GM12878 (cell line): ENCODE data around the gene DYDC1. TPM values are rescaled to one million over a fixed set of nuclear protein-coding genes. Genes with fewer than 3 reads are reported as not detected.

ENCODE experiments used
- ATAC-seq: fragments of 200-7000 bp; cut with Tn5 transposase; 3 replicates; pipeline ENCODE4 v1.9.1; 2020; ENCODE audit warnings: mild to moderate bottlenecking, moderate library complexity
- BruUV-seq: library from RNA; stranded (reverse); fragments of 400-500 nt; replicated peaks from 2 replicates; lab custom pipeline; 2021; lab: Mats Ljungman, UMichigan
- CTCF ChIA-PET: fragments of 300-600 bp; sonication (Branson Sonifier 250); formaldehyde crosslinking; extraction: SDS; loops from one replicate; lab custom pipeline; 2021; ENCODE audit warnings: inconsistent platforms; lab: Yijun Ruan, JAX
- POLR2A ChIA-PET: fragments of 350-600 bp; formaldehyde crosslinking; extraction: SDS; loops from one replicate; lab custom pipeline; 2021; ENCODE audit warnings: inconsistent platforms; lab: Charles Lee
- RAD21 ChIA-PET: fragments of 300-600 bp; sonication (Branson Sonifier 250); formaldehyde crosslinking; loops from one replicate; lab custom pipeline; 2023; ENCODE audit warnings: antibody characterized with exemption; ENCODE audit not compliant: unreplicated experiment; lab: Charles Lee
- SMC1A ChIA-PET: fragments of 300-600 bp; sonication (Branson Sonifier 250); formaldehyde crosslinking; loops from one replicate; lab custom pipeline; 2023; ENCODE audit not compliant: unreplicated experiment, uncharacterized antibody; lab: Charles Lee
- DNase-seq: peaks from one replicate; pipeline ENCODE4 v3.0.0-alpha.2; 2011; ENCODE audit warnings: low read depth, low spot score
- FAIRE-seq: peaks from 3 replicates; lab custom pipeline; 2011; peaks lifted over from hg19 to GRCh38; lab: Jason Lieb, UNC
- H2AFZ ChIP-seq: 2 replicates; pipeline ENCODE4 v1.6.0; 2011; ENCODE audit warnings: low read depth, low read length, control low read depth; ENCODE audit not compliant: control insufficient read depth
- H3K27ac ChIP-seq: 2 replicates; pipeline ENCODE4 v1.5.1; 2011; ENCODE audit warnings: control low read depth; ENCODE audit not compliant: control insufficient read depth, insufficient read depth
- H3K27me3 ChIP-seq, 2 experiments: replicated peaks in 1 of 2; 2 replicates each; pipeline versions ENCODE4 v1.6.0 to v1.6.1; 2011; ENCODE audit warnings: low read length in 1 of 2; ENCODE audit not compliant: control insufficient read depth in 2 of 2, insufficient read depth in 2 of 2
- H3K36me3 ChIP-seq, 2 experiments: 2 replicates each; pipeline ENCODE4 v1.5.1; 2011; ENCODE audit warnings: low read length in 1 of 2; ENCODE audit not compliant: control insufficient read depth in 2 of 2, insufficient read depth in 2 of 2
- H3K4me1 ChIP-seq: 2 replicates; pipeline ENCODE4 v1.6.1; 2011; ENCODE audit warnings: mild to moderate bottlenecking, low read length, moderate library complexity, mixed read lengths; ENCODE audit not compliant: control insufficient read depth, insufficient read depth
- H3K4me2 ChIP-seq: 2 replicates; pipeline ENCODE4 v1.6.0; 2011; ENCODE audit warnings: control low read depth; ENCODE audit not compliant: control insufficient read depth, insufficient read depth
- H3K4me3 ChIP-seq: fragments of 200-600 bp; sonication (generic); 2 replicates; pipeline ENCODE4 v1.5.1; 2016
- H3K79me2 ChIP-seq: 2 replicates; pipeline ENCODE4 v1.6.0; 2011; ENCODE audit warnings: low read length; ENCODE audit not compliant: control insufficient read depth, insufficient read depth
- H3K9ac ChIP-seq: 2 replicates; pipeline ENCODE4 v1.8.0; 2011; ENCODE audit warnings: low read length, control low read depth, mixed read lengths; ENCODE audit not compliant: control insufficient read depth, insufficient read depth
- H3K9me3 ChIP-seq: replicated peaks from 3 replicates; pipeline ENCODE4 v1.5.1; 2011; ENCODE audit warnings: mild to moderate bottlenecking, low read length; ENCODE audit not compliant: control insufficient read depth, insufficient read depth
- H4K20me1 ChIP-seq: 2 replicates; pipeline ENCODE4 v1.6.0; 2011; ENCODE audit not compliant: control insufficient read depth, insufficient read depth
- CHD2 ChIP-seq: IDR thresholded peaks from 2 replicates; pipeline ENCODE4 v1.6.1; 2011; ENCODE audit warnings: low read depth, low read length, improper control_type of control experiment, borderline replicate concordance
- DPF2 ChIP-seq: fragments of 450-650 bp; IDR thresholded peaks from 2 replicates; pipeline ENCODE4 v1.6.1; 2017; ENCODE audit warnings: mild to moderate bottlenecking
- ELK1 ChIP-seq: IDR thresholded peaks from 2 replicates; pipeline ENCODE4 v1.6.1; 2012; ENCODE audit warnings: low read depth, low read length, improper control_type of control experiment
- HDAC6 ChIP-seq: fragments of 200-600 bp; sonication (generic); IDR thresholded peaks from one replicate; pipeline ENCODE4 v1.8.0; 2017; ENCODE audit warnings: antibody characterized with exemption; ENCODE audit not compliant: unreplicated experiment
- MAX ChIP-seq: IDR thresholded peaks from 2 replicates; pipeline ENCODE4 v1.6.1; 2012; ENCODE audit warnings: low read depth, low read length, improper control_type of control experiment
- MYB ChIP-seq: fragments of 150-350 bp; IDR thresholded peaks from 2 replicates; pipeline ENCODE4 v1.6.1; 2014; ENCODE audit warnings: mild to moderate bottlenecking, low read depth, low read length, borderline replicate concordance
- NFYA ChIP-seq: IDR thresholded peaks from 2 replicates; pipeline ENCODE4 v1.6.1; 2011; ENCODE audit warnings: low read depth, mild to moderate bottlenecking, low read length, improper control_type of control experiment, borderline replicate concordance
- PML ChIP-seq: IDR thresholded peaks from 2 replicates; pipeline ENCODE4 v1.6.1; 2012; ENCODE audit warnings: low read length, inconsistent platforms
- RBBP5 ChIP-seq: fragments of 200-600 bp; sonication (generic); conservative IDR thresholded peaks from 2 replicates; pipeline ENCODE4 v1.6.1; 2016
- RELB ChIP-seq: fragments of 450-650 bp; IDR thresholded peaks from 2 replicates; pipeline ENCODE4 v1.6.1; 2017; ENCODE audit warnings: low read depth, mild to moderate bottlenecking, moderate library complexity
- RUNX3 ChIP-seq: IDR thresholded peaks from 2 replicates; pipeline ENCODE4 v1.6.1; 2012; ENCODE audit warnings: low read length, inconsistent platforms
- SREBF1 ChIP-seq: IDR thresholded peaks from 2 replicates; pipeline ENCODE4 v1.6.1; 2012; ENCODE audit warnings: mild to moderate bottlenecking, low read length
- SUZ12 ChIP-seq: fragments of 200-600 bp; sonication (generic); IDR thresholded peaks from one replicate; pipeline ENCODE4 v1.6.1; 2018; ENCODE audit warnings: antibody characterized with exemption, mild to moderate bottlenecking; ENCODE audit not compliant: unreplicated experiment
- ZNF622 ChIP-seq: fragments of 450-650 bp; IDR thresholded peaks from 2 replicates; pipeline ENCODE4 v1.6.1; 2017; ENCODE audit warnings: mild to moderate bottlenecking, inconsistent platforms
- WGBS: methylation state at CpG from one replicate; pipeline ENCODE4 v1.1.6; 2016; ENCODE audit warnings: low lambda C conversion rate; ENCODE audit not compliant: insufficient replicate concordance, insufficient coverage; ENCODE audit errors: missing lambda C conversion rate; 5-methylcytosine and 5-hydroxymethylcytosine counted together
- in situ Hi-C: fragments of 300-500 bp; cut with MboI; formaldehyde crosslinking; loops from 9 replicates; pipeline ENCODE4 v1.14.3; 2018; ENCODE audit warnings: mixed read lengths
- intact Hi-C: fragments of 100-400 bp; cut with micrococcal nuclease; formaldehyde crosslinking; loops from one replicate; pipeline ENCODE4 v1.14.2; 2022; ENCODE audit not compliant: unreplicated experiment
- polyA plus RNA-seq, 11 experiments: library from polyadenylated mRNA; depleted of rRNA in 4 of 11; unstranded in 6 of 11; stranded (reverse) in 5 of 11; fragments of >200 nt; fragmentation: Nextera tagmentation in 4 of 11; fragmentation: Illumina TruSeq in 1 of 11; extraction: Ambion mirVana in 4 of 11; extraction: Trizol in 1 of 11; gene quantifications; 1 replicate in 1 of 11; 2 replicates in 10 of 11; pipeline versions ENCODE4 v1.2.1 to v1.2.3, GENCODE V29; 2011 to 2016; ENCODE audit warnings: inconsistent platforms in 2 of 11, missing spikeins in 2 of 11, low read depth in 1 of 11
- total RNA-seq, 4 experiments: library from RNA; depleted of rRNA in 3 of 4; stranded (reverse); fragments of >200 nt in 3 of 4; fragmentation: Illumina TruSeq in 1 of 4; extraction: Trizol in 1 of 4; gene quantifications; 2 replicates each; pipeline versions ENCODE4 v1.2.1 to v1.2.3, GENCODE V29; 2013 to 2021

Gene DYDC1
- total and polyA plus RNA-seq, 10 of the 15 experiments (the other 5 are each of a cell fraction or from before 2014, with no cell fraction given), result not detected

- intact Hi-C loops, result no loop called here
- ATAC-seq, result no peak
- no peaks in the 10 kb centered on the region for H3K9me3 ChIP-seq
- no peak for FAIRE-seq
- TF ChIP-seq PML (no peak), SREBF1 (no peak), SUZ12 (no peak), MAX (no peak), HDAC6 (no peak)
- TF ChIP-seq, all 136 proteins: peak for 0
- Histone ChIP-seq H3K4me3 (no peak overlapping the region), H3K79me2 (no peaks in the 10 kb centered on the region), H3K4me1 (no peaks in the 10 kb centered on the region), H4K20me1 (no peaks in the 10 kb centered on the region), H2AFZ (no peak overlapping the region), H3K27ac (no peak overlapping the region), H3K9ac (no peak overlapping the region), H3K27me3 (peaks cover 0 to 1% of the 10 kb centered on the region in 2 experiments; a peak in 2 of 4 replicates), H3K36me3 (no peaks in the 10 kb centered on the region), H3K4me2 (no peak overlapping the region)
- no TSS peak for BruUV-seq
- ChIA-PET SMC1A (no interaction called here), CTCF (no interaction called here), RAD21 (no interaction called here), POLR2A (no interaction called here)
- no peak for DNase-seq
- in situ Hi-C loops, result no loop called here
These were observed 37.8 kb downstream of the DYDC1 start for GRCh38 chr10:80318742-80319141.

GRCh38 chr10:80315391-80315790 lies 41.2 kb downstream of the DYDC1 start:
- 50% methylated on average over 9 of the region's 21 CpGs for WGBS
- no peak for TF ChIP-seq ZNF622
- no peak for TF ChIP-seq RELB
- TF ChIP-seq RUNX3, result no peak
- no peak for TF ChIP-seq DPF2
- no peak for TF ChIP-seq ELK1
- TF ChIP-seq MYB, result no peak
- no peak for TF ChIP-seq NFYA
- no peak for TF ChIP-seq RBBP5
- no peak for TF ChIP-seq CHD2

More at GRCh38 chr10:80315391-80315790, 41.2 kb downstream of the DYDC1 start:
- no peak for FAIRE-seq
- POLR2A ChIA-PET, result no interaction called here
- no peaks in the 10 kb centered on the region for H3K36me3 ChIP-seq
- CTCF ChIA-PET, result no interaction called here
- SMC1A ChIA-PET, result interaction anchor here (1.0 kb wide), 1 partner anchor 19 kb away, joined by 3 read pairs; no protein-coding TSS in a partner anchor
- H3K9ac ChIP-seq, result no peak overlapping the region
- in situ Hi-C loops, result no loop called here
- no peak for DNase-seq
- RAD21 ChIA-PET, result no interaction called here
- no TSS peak for BruUV-seq
- no peak overlapping the region for H3K4me2 ChIP-seq
- no peak overlapping the region for H3K4me3 ChIP-seq
- H3K4me1 ChIP-seq, result no peaks in the 10 kb centered on the region
- intact Hi-C loops, result no loop called here
- H3K27me3 ChIP-seq, result no peaks in the 10 kb centered on the region
- no peak for ATAC-seq
- H3K27ac ChIP-seq, result no peak overlapping the region
- no peak overlapping the region for H2AFZ ChIP-seq
- no peaks in the 10 kb centered on the region for H4K20me1 ChIP-seq
- H3K79me2 ChIP-seq, result no peaks in the 10 kb centered on the region
- no peaks in the 10 kb centered on the region for H3K9me3 ChIP-seq
